ENCODE data around the gene TYMS.

TYMS gene

DNA sequence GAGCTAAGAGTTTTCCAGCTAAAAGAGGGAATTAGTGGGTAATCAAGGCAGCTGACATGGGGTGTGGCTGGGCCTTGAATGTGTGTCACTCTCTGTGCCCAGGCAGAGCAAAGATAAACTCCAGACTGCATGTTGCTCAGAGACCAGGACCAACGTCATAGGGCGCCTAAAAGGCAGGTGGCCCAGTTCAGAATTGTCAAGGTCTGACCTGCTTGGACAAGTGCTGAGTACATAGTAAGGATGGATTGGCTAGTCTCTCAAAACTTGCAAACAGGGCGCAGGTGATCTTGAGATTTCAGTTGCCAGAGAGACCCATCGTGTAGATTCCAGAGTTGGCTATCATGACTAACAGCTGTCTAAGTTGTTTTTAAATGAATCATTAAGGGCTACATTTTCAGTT lies 41.7 kb upstream of the TYMS start:
- Histone ChIP-seq H3K4me3 (replicated peaks; ENCODE audit: insufficient read depth, low read length) (no peak overlapping the region), H3K27me3 (ENCODE audit: insufficient read depth, poor library complexity, severe bottlenecking) (no peaks in the 10 kb centered on the region), H3K27ac (replicated peaks) (no peak overlapping the region)
- no peak for DNase-seq (ENCODE audit: low read depth in 1 of 2, low spot score in 1 of 2)
- no peak for TF ChIP-seq SPI1 (IDR thresholded peaks at IDR 0.05; ENCODE audit: borderline replicate concordance, low read depth)
- TF ChIP-seq, protein P1, sequence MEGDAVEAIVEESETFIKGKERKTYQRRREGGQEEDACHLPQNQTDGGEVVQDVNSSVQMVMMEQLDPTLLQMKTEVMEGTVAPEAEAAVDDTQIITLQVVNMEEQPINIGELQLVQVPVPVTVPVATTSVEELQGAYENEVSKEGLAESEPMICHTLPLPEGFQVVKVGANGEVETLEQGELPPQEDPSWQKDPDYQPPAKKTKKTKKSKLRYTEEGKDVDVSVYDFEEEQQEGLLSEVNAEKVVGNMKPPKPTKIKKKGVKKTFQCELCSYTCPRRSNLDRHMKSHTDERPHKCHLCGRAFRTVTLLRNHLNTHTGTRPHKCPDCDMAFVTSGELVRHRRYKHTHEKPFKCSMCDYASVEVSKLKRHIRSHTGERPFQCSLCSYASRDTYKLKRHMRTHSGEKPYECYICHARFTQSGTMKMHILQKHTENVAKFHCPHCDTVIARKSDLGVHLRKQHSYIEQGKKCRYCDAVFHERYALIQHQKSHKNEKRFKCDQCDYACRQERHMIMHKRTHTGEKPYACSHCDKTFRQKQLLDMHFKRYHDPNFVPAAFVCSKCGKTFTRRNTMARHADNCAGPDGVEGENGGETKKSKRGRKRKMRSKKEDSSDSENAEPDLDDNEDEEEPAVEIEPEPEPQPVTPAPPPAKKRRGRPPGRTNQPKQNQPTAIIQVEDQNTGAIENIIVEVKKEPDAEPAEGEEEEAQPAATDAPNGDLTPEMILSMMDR (IDR thresholded peaks at IDR 0.05; ENCODE audit: insufficient read depth, low read length): no peak
- TF ChIP-seq, protein P2, sequence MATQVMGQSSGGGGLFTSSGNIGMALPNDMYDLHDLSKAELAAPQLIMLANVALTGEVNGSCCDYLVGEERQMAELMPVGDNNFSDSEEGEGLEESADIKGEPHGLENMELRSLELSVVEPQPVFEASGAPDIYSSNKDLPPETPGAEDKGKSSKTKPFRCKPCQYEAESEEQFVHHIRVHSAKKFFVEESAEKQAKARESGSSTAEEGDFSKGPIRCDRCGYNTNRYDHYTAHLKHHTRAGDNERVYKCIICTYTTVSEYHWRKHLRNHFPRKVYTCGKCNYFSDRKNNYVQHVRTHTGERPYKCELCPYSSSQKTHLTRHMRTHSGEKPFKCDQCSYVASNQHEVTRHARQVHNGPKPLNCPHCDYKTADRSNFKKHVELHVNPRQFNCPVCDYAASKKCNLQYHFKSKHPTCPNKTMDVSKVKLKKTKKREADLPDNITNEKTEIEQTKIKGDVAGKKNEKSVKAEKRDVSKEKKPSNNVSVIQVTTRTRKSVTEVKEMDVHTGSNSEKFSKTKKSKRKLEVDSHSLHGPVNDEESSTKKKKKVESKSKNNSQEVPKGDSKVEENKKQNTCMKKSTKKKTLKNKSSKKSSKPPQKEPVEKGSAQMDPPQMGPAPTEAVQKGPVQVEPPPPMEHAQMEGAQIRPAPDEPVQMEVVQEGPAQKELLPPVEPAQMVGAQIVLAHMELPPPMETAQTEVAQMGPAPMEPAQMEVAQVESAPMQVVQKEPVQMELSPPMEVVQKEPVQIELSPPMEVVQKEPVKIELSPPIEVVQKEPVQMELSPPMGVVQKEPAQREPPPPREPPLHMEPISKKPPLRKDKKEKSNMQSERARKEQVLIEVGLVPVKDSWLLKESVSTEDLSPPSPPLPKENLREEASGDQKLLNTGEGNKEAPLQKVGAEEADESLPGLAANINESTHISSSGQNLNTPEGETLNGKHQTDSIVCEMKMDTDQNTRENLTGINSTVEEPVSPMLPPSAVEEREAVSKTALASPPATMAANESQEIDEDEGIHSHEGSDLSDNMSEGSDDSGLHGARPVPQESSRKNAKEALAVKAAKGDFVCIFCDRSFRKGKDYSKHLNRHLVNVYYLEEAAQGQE (IDR thresholded peaks at IDR 0.05; ENCODE audit: insufficient replicate concordance, low read depth): no peak
- no peak for TF ChIP-seq GABPA (IDR thresholded peaks at IDR 0.05; ENCODE audit: low read depth)
- no peak for TF ChIP-seq POLR2AphosphoS5 (IDR thresholded peaks at IDR 0.05; ENCODE audit: low read depth)

DNA sequence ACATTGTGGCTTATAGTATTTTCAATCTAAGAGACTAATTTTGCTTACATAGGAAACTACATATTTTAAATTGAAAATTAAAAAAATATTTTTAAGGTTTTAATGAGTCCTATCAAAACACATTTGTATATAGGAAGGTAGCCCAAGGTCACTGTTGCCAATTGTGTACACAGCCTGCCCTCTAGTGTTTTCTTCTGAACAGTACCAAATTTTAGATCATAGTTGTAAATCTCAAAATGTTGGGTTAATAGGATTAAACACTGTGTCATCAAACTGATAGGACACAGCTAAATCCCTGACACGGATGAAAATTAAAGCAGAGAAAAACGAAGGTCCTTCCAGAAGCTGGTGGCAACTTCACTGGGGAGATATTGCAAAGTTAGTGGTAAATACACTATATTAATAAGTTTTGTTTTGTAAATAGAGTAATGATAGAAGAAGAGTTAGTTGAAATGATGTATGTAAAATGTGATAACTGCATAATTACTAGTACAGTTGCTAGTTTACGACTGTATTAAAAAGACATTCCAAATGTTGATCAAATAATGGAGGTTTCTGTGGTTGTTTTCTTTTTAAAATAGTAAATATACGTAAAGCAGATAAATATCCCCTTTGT lies 41.0 kb upstream of the TYMS start:
- peak; percentile 22 to 37 for DNase-seq (ENCODE audit: low read depth in 1 of 2, low spot score in 1 of 2)
- no peak for TF ChIP-seq POLR2AphosphoS5 (IDR thresholded peaks at IDR 0.05; ENCODE audit: low read depth)
- TF ChIP-seq, protein P1 (IDR thresholded peaks at IDR 0.05; ENCODE audit: insufficient read depth, low read length): peak; percentile 35
- TF ChIP-seq SPI1 (IDR thresholded peaks at IDR 0.05; ENCODE audit: borderline replicate concordance, low read depth): no peak
- TF ChIP-seq, protein P2 (IDR thresholded peaks at IDR 0.05; ENCODE audit: insufficient replicate concordance, low read depth): no peak
- H3K27me3 ChIP-seq (ENCODE audit: insufficient read depth, poor library complexity, severe bottlenecking): peaks cover under 1% of the 10 kb centered on the region
- no peak overlapping the region for H3K4me3 ChIP-seq (replicated peaks; ENCODE audit: insufficient read depth, low read length)
- H3K27ac ChIP-seq (replicated peaks): no peak overlapping the region

DNA sequence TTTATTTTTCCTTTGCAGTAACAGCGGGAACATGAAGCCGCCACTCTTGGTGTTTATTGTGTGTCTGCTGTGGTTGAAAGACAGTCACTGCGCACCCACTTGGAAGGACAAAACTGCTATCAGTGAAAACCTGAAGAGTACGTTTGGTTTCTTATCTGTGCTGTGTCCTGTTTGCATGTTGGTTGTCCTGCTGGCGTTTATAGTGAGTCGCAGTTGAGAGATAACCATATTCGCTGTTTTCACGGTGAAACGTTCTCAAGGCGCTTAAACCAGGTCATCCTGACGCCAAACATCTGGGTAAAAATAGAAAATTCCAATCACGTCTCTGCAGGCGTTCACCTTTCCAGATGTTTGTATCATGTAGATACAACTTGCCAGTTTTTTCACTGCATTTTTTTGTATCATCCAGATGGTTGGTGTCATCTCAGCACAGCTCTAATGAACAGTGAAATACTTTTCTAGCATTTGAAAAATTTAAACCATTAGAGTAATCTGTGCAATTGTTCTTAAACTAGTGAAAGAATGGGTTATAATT lies 39.4 kb upstream of the TYMS start:
- TF ChIP-seq GABPA (IDR thresholded peaks at IDR 0.05; ENCODE audit: low read depth) (no peak), POLR2AphosphoS5 (IDR thresholded peaks at IDR 0.05; ENCODE audit: low read depth) (no peak), SPI1 (IDR thresholded peaks at IDR 0.05; ENCODE audit: borderline replicate concordance, low read depth) (no peak)
- TF ChIP-seq, protein P1 (IDR thresholded peaks at IDR 0.05; ENCODE audit: insufficient read depth, low read length): no peak
- TF ChIP-seq, protein P2 (IDR thresholded peaks at IDR 0.05; ENCODE audit: insufficient replicate concordance, low read depth): no peak
- Histone ChIP-seq H3K27ac (replicated peaks) (no peak overlapping the region), H3K4me3 (replicated peaks; ENCODE audit: insufficient read depth, low read length) (no peak overlapping the region), H3K27me3 (ENCODE audit: insufficient read depth, poor library complexity, severe bottlenecking) (peaks cover 7% of the 10 kb centered on the region)
- DNase-seq (ENCODE audit: low read depth in 1 of 2, low spot score in 1 of 2): no peak
